HEK293T (cell line): Measurements from ENCODE around the gene ZNF324.

Experiments used
- CTCF ChIA-PET: fragments of 350-600 bp; formaldehyde crosslinking; extraction: SDS; loops from one replicate; lab custom pipeline; 2021; ENCODE audit warnings: antibody characterized with exemption, inconsistent platforms; lab: Yijun Ruan, JAX
- POLR2A ChIA-PET: fragments of 350-600 bp; formaldehyde crosslinking; extraction: SDS; loops from one replicate; lab custom pipeline; 2020; ENCODE audit warnings: antibody characterized with exemption, inconsistent platforms; lab: Yijun Ruan, JAX
- DNase-seq: peaks from one replicate; pipeline ENCODE4 v3.0.0; 2012; ENCODE audit warnings: mixed read lengths; ENCODE audit errors: extremely low spot score
- ARNT ChIP-seq: fragments of 450-650 bp; IDR thresholded peaks from 2 replicates; pipeline ENCODE4 v1.6.1; 2017; ENCODE audit warnings: mild to moderate bottlenecking
- BHLHE40 ChIP-seq: fragments of 450-650 bp; IDR thresholded peaks from 2 replicates; pipeline ENCODE4 v1.6.1; 2016; ENCODE audit warnings: mild to moderate bottlenecking, moderate library complexity, borderline replicate concordance
- CTBP1 ChIP-seq: fragments of 450-650 bp; IDR thresholded peaks from 2 replicates; pipeline ENCODE4 v1.6.1; 2016; ENCODE audit warnings: borderline replicate concordance
- ELF4 ChIP-seq: fragments of 450-650 bp; IDR thresholded peaks from 2 replicates; pipeline ENCODE4 v1.6.1; 2017; ENCODE audit warnings: antibody characterized with exemption
- FOXA1 ChIP-seq: fragments of 450-650 bp; IDR thresholded peaks from 2 replicates; pipeline ENCODE4 v1.6.1; 2016; ENCODE audit warnings: mild to moderate bottlenecking
- FOXK2 ChIP-seq: fragments of 450-650 bp; IDR thresholded peaks from 2 replicates; pipeline ENCODE4 v1.6.1; 2016; ENCODE audit warnings: mild to moderate bottlenecking
- FOXM1 ChIP-seq: fragments of 450-650 bp; IDR thresholded peaks from 2 replicates; pipeline ENCODE4 v1.6.1; 2017; ENCODE audit warnings: mild to moderate bottlenecking, borderline replicate concordance
- HDGF ChIP-seq: fragments of 450-650 bp; IDR thresholded peaks from 2 replicates; pipeline ENCODE4 v1.6.1; 2017; ENCODE audit warnings: antibody characterized with exemption, borderline replicate concordance
- L3MBTL2 ChIP-seq: fragments of 450-650 bp; conservative IDR thresholded peaks from 2 replicates; pipeline ENCODE4 v1.6.1; 2016; ENCODE audit warnings: mild to moderate bottlenecking
- LEF1 ChIP-seq: fragments of 450-650 bp; IDR thresholded peaks from 2 replicates; pipeline ENCODE4 v1.6.1; 2017; ENCODE audit warnings: mild to moderate bottlenecking, borderline replicate concordance
- NFRKB ChIP-seq: fragments of 450-650 bp; IDR thresholded peaks from 2 replicates; pipeline ENCODE4 v1.6.1; 2016; ENCODE audit warnings: mild to moderate bottlenecking, moderate library complexity
- SP1 ChIP-seq: fragments of 450-650 bp; IDR thresholded peaks from 2 replicates; pipeline ENCODE4 v1.6.1; 2017
- SUZ12 ChIP-seq: fragments of 450-650 bp; IDR thresholded peaks from 2 replicates; pipeline ENCODE4 v1.6.1; 2016; ENCODE audit warnings: mild to moderate bottlenecking
- TARDBP ChIP-seq: fragments of 450-650 bp; IDR thresholded peaks from 2 replicates; pipeline ENCODE4 v1.6.1; 2016
- ZNF384 ChIP-seq: fragments of 450-650 bp; IDR thresholded peaks from 2 replicates; pipeline ENCODE4 v1.6.1; 2016
- TF ChIP-seq, protein P1 (sequence below): fragments of 450-650 bp; IDR thresholded peaks from 2 replicates; pipeline ENCODE4 v1.6.1; 2016

The ZNF324 gene

GRCh38 chr19:58511353-58512208 lies 44.7 kb downstream of the ZNF324 start, which contains the start of gene SLC27A5:
Gene SLC27A5 (minus strand): TSS chr19:58511992. CDS start chr19:58511955, 37 bp downstream.
- TF ChIP-seq ARNT (no peak), CTBP1 (no peak), BHLHE40 (no peak), L3MBTL2 (no peak), SP1 (no peak), FOXA1 (no peak), LEF1 (no peak), TARDBP (no peak), HDGF (no peak)
- no peak for DNase-seq
- CTCF ChIA-PET = no interaction called here
- POLR2A ChIA-PET = interaction anchor here (1.2 kb wide), 1 partner anchor 47 kb away, joined by 3 read pairs; no protein-coding TSS in a partner anchor

- no peak for DNase-seq
- POLR2A ChIA-PET = interaction anchor here (1.2 kb wide), 1 partner anchor 46 kb away, joined by 3 read pairs; no protein-coding TSS in a partner anchor
- CTCF ChIA-PET = no interaction called here
- TF ChIP-seq FOXK2 (no peak), SP1 (no peak), LEF1 (no peak), FOXA1 (no peak), BHLHE40 (no peak), SUZ12 (no peak), HDGF (no peak), TARDBP (no peak), ARNT (no peak), ELF4 (no peak), FOXM1 (no peak), CTBP1 (no peak), NFRKB (no peak), ZNF384 (no peak)
- TF ChIP-seq, protein P1, sequence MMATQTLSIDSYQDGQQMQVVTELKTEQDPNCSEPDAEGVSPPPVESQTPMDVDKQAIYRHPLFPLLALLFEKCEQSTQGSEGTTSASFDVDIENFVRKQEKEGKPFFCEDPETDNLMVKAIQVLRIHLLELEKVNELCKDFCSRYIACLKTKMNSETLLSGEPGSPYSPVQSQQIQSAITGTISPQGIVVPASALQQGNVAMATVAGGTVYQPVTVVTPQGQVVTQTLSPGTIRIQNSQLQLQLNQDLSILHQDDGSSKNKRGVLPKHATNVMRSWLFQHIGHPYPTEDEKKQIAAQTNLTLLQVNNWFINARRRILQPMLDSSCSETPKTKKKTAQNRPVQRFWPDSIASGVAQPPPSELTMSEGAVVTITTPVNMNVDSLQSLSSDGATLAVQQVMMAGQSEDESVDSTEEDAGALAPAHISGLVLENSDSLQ = no peak
Observed at GRCh38 chr19:58513213-58513693, 46.4 kb downstream of the ZNF324 start.

- DNase-seq = no peak
- ChIA-PET POLR2A (no interaction called here), CTCF (no interaction called here)
- TF ChIP-seq SUZ12 (no peak), TARDBP (no peak), CTBP1 (no peak), SP1 (no peak), L3MBTL2 (no peak), FOXM1 (no peak), ZNF384 (no peak)
Observed at GRCh38 chr19:58513694-58514563, 47.0 kb downstream of the ZNF324 start.

- DNase-seq = no peak
- POLR2A ChIA-PET = no interaction called here
- TF ChIP-seq CTBP1 (no peak), HDGF (no peak), ELF4 (no peak)
- CTCF ChIA-PET = no interaction called here
Observed at GRCh38 chr19:58514564-58515022, 47.7 kb downstream of the ZNF324 start.

GRCh38 chr19:58515259-58515658 lies 48.4 kb downstream of the ZNF324 start:
- ChIA-PET CTCF (no interaction called here), POLR2A (no interaction called here)
- no peak for DNase-seq
- TF ChIP-seq, protein P1 = no peak
- TF ChIP-seq ZNF384 (no peak), NFRKB (no peak)

DNA sequence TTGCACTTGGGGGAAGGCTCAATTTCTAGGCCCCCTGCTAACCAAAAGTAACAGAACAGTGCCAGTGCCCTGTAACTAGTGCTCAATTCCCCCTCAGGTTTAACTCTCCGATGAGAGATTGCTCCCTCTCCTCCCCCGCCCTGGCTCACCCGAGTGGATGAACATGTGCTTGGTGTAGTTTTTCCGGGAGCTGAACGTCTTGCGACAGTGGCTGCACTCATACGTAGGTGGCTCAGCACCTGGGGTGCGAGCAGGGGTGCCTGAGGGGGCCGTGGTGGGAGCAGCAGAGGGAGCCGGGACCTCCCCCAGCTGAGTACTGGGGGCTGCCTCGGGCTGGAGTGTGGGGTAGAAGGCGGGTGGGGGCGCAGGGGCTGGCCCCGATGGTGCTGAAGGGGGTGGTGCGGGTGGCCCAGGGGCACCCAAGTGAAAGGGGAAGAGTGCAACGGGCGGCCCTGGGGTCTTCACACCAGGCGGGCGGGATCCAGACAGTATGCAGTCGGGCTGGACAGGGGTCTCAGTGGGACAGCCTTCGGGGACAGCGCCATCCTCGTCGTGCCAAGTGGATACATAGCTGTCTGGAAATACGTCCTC lies 49.5 kb downstream of the ZNF324 start:
- ChIA-PET CTCF (no interaction called here), POLR2A (no interaction called here)
- TF ChIP-seq LEF1 = no peak
- TF ChIP-seq L3MBTL2 = no peak
- no peak for TF ChIP-seq SUZ12
- no peak for TF ChIP-seq FOXK2
- TF ChIP-seq SP1 = no peak
- TF ChIP-seq, protein P1 = no peak
- no peak for TF ChIP-seq ARNT
- no peak for TF ChIP-seq CTBP1
- no peak for TF ChIP-seq TARDBP
- no peak for TF ChIP-seq ZNF384
- no peak for TF ChIP-seq FOXM1
- no peak for TF ChIP-seq BHLHE40
- no peak for TF ChIP-seq HDGF
- TF ChIP-seq FOXA1 = no peak
- no peak for TF ChIP-seq NFRKB
- no peak for TF ChIP-seq ELF4
- no peak for DNase-seq
